CD4-positive, alpha-beta T cell (primary cell): Measurements from ENCODE around the gene RADIL. TPM values are rescaled to one million over a fixed set of nuclear protein-coding genes. Genes with fewer than 3 reads are reported as not detected.

Experiments used
- ATAC-seq: fragments of 200-7000 bp; cut with Tn5 transposase; one replicate; pipeline ENCODE4 v1.10.0; 2022; ENCODE audit warnings: mild to moderate bottlenecking; ENCODE audit not compliant: poor library complexity
- CTCF ChIA-PET: fragments of 350-600 bp; sonication (Branson Sonifier 250); formaldehyde crosslinking; loops from one replicate; lab custom pipeline; 2021; ENCODE audit warnings: antibody characterized with exemption, inconsistent platforms; lab: Charles Lee
- POLR2A ChIA-PET: fragments of 350-600 bp; sonication (Branson Sonifier 250); formaldehyde crosslinking; loops from one replicate; lab custom pipeline; 2021; ENCODE audit warnings: antibody characterized with exemption, inconsistent platforms; lab: Charles Lee
- DNase-seq, 14 experiments: peaks; one replicate each; pipeline ENCODE4 v3.0.0-alpha.2; 2013 to 2020; ENCODE audit warnings: mixed read lengths in 2 of 14
- H3K27ac ChIP-seq, 2 donors: one replicate each; pipeline versions ENCODE4 v1.5.1 to v1.7.0; 2013; ENCODE audit warnings: low read length in 2 of 2, low read depth in 1 of 2, mild to moderate bottlenecking in 1 of 2
- H3K27me3 ChIP-seq, 2 experiments: 1 replicate in 1 of 2; 2 replicates in 1 of 2; pipeline versions ENCODE4 v1.6.1 to v1.7.0; 2013; ENCODE audit warnings: low read length in 2 of 2, control low read depth in 1 of 2, mild to moderate bottlenecking in 1 of 2, moderate library complexity in 1 of 2; ENCODE audit not compliant: insufficient read depth in 2 of 2, control insufficient read depth in 1 of 2
- H3K36me3 ChIP-seq: one replicate; pipeline ENCODE4 v1.6.1; 2013; ENCODE audit warnings: low read length, control low read depth; ENCODE audit not compliant: insufficient read depth
- H3K4me1 ChIP-seq: one replicate; pipeline ENCODE4 v1.6.1; 2013; ENCODE audit warnings: low read length, control low read depth; ENCODE audit not compliant: insufficient read depth
- H3K4me3 ChIP-seq: one replicate; pipeline ENCODE4 v1.5.1; 2013; ENCODE audit warnings: mild to moderate bottlenecking, low read length, moderate library complexity
- H3K9me3 ChIP-seq, 2 experiments: 1 replicate in 1 of 2; 2 replicates in 1 of 2; pipeline versions ENCODE4 v1.6.1 to v1.7.0; 2013; ENCODE audit warnings: low read length in 2 of 2, mild to moderate bottlenecking in 2 of 2, control low read depth in 1 of 2, moderate library complexity in 1 of 2; ENCODE audit not compliant: control insufficient read depth in 1 of 2, insufficient read depth in 1 of 2
- H3K27ac Mint-ChIP-seq: one replicate; pipeline ENCODE4 v1.8.0; 2020; ENCODE audit warnings: mixed read lengths
- H3K27me3 Mint-ChIP-seq: one replicate; pipeline ENCODE4 v1.8.0; 2021; ENCODE audit warnings: mixed read lengths
- H3K36me3 Mint-ChIP-seq: one replicate; pipeline ENCODE4 v1.8.0; 2021; ENCODE audit warnings: low read depth, mixed read lengths
- H3K4me1 Mint-ChIP-seq: one replicate; pipeline ENCODE4 v1.8.0; 2021; ENCODE audit warnings: low read depth, mixed read lengths
- H3K4me3 Mint-ChIP-seq: one replicate; pipeline ENCODE4 v1.8.0; 2020; ENCODE audit warnings: mild to moderate bottlenecking, mixed read lengths
- H3K9me3 Mint-ChIP-seq: one replicate; pipeline ENCODE4 v1.8.0; 2020; ENCODE audit warnings: mixed read lengths
- CTCF ChIP-seq: fragments of 200-600 bp; IDR thresholded peaks from one replicate; pipeline ENCODE4 v1.8.0; 2022; ENCODE audit warnings: antibody characterized with exemption, mild to moderate bottlenecking
- intact Hi-C, 2 experiments: fragments of 100-400 bp; cut with DNase I in 1 of 2; cut with micrococcal nuclease in 1 of 2; formaldehyde crosslinking; loops; one replicate each; pipeline versions ENCODE4 v1.15.1 to v1.9.0; 2023 to 2025; cut with DNase I, micrococcal nuclease
- total RNA-seq, 174 experiments: library from RNA in 2 of 174; stranded (reverse) in 2 of 174; gene quantifications; one replicate each; pipeline ENCODE4 v1.2.3 and lab custom pipeline; 2021 to 2026

RADIL gene
- total RNA-seq, 2 experiments from 2014 or later = not detected

- peaks cover 52% of the 10 kb centered on the region for H3K27me3 Mint-ChIP-seq
- POLR2A ChIA-PET = no interaction called here
- peaks cover 0 to 9% of the 10 kb centered on the region in 2 experiments for H3K9me3 ChIP-seq
Observed at GRCh38 chr7:4875391-4875790, 8.1 kb downstream of the RADIL start.

GRCh38 chr7:4873071-4873944, 10.2 kb downstream of the RADIL start:
- intact Hi-C loops = no loop called here
- H3K4me1 Mint-ChIP-seq = no peaks in the 10 kb centered on the region
- Histone ChIP-seq H3K36me3 (no peaks in the 10 kb centered on the region), H3K4me3 (no peak overlapping the region), H3K9me3 (peaks cover 0 to 11% of the 10 kb centered on the region in 2 experiments), H3K27ac (no peak overlapping the region), H3K4me1 (peaks cover 2% of the 10 kb centered on the region), H3K27me3 (peaks cover 8 to 15% of the 10 kb centered on the region in 2 experiments)
- no peaks in the 10 kb centered on the region for H3K36me3 Mint-ChIP-seq
- ChIA-PET CTCF (no interaction called here), POLR2A (no interaction called here)
- H3K27ac Mint-ChIP-seq = no peak overlapping the region
- no peak for DNase-seq
- no peak for ATAC-seq
- H3K4me3 Mint-ChIP-seq = no peak overlapping the region
- H3K27me3 Mint-ChIP-seq = peaks cover 32% of the 10 kb centered on the region
- no peak for TF ChIP-seq CTCF
- H3K9me3 Mint-ChIP-seq = peaks cover 2% of the 10 kb centered on the region

More at GRCh38 chr7:4875391-4875790, 8.1 kb downstream of the RADIL start:
- intact Hi-C loops = no loop called here
- Mint-ChIP-seq H3K9me3 (no peaks in the 10 kb centered on the region), H3K4me1 (no peaks in the 10 kb centered on the region), H3K36me3 (no peaks in the 10 kb centered on the region), H3K27ac (no peak overlapping the region), H3K4me3 (no peak overlapping the region)
- no peak for DNase-seq
- no peak for TF ChIP-seq CTCF
- Histone ChIP-seq H3K4me1 (peaks cover 2% of the 10 kb centered on the region), H3K27ac (no peak overlapping the region), H3K36me3 (no peaks in the 10 kb centered on the region), H3K4me3 (no peak overlapping the region), H3K27me3 (peaks cover 12 to 19% of the 10 kb centered on the region in 2 experiments)
- ATAC-seq = no peak
- CTCF ChIA-PET = no interaction called here

GRCh38 chr7:4871930-4872675, 11.4 kb downstream of the RADIL start:
- peaks cover 8 to 15% of the 10 kb centered on the region in 2 experiments for H3K27me3 ChIP-seq

More at GRCh38 chr7:4871930-4872675, 11.4 kb downstream of the RADIL start:
- Mint-ChIP-seq H3K4me1 (no peaks in the 10 kb centered on the region), H3K27ac (no peak overlapping the region), H3K36me3 (no peaks in the 10 kb centered on the region), H3K27me3 (peaks cover 29% of the 10 kb centered on the region), H3K9me3 (peaks cover 2% of the 10 kb centered on the region), H3K4me3 (no peak overlapping the region)
- CTCF ChIA-PET = no interaction called here
- intact Hi-C loops = no loop called here
- POLR2A ChIA-PET = no interaction called here
- Histone ChIP-seq H3K27ac (no peak overlapping the region), H3K4me1 (peaks cover 2% of the 10 kb centered on the region), H3K36me3 (no peaks in the 10 kb centered on the region), H3K9me3 (peaks cover 0 to 16% of the 10 kb centered on the region in 2 experiments), H3K4me3 (no peak overlapping the region)
- DNase-seq (no peak), ATAC-seq (no peak)
- no peak for TF ChIP-seq CTCF
